Stomach (tissue), 9 donors: ENCODE data around the gene GLT8D2. TPM values are rescaled to one million over a fixed set of nuclear protein-coding genes. Genes with fewer than 3 reads are reported as not detected.
"Not testable (repeated sequence)": the region's sequence is repeated elsewhere in the genome, so short reads cannot be mapped to it uniquely, and the experiment has no call there.

ENCODE experiments used
- DNase-seq, 2 donors: peaks; one replicate each; pipeline versions ENCODE4 v3.0.0 to v3.0.0-alpha.2; 2013 to 2019
- H3K27ac ChIP-seq, 5 donors: fragments of 200-600 bp in 4 of 5; sonication (generic) in 4 of 5; one replicate each; pipeline ENCODE4 v1.5.1; 2013 to 2019; ENCODE audit warnings: mild to moderate bottlenecking in 1 of 5, moderate library complexity in 1 of 5
- H3K27me3 ChIP-seq, 3 donors: fragments of 200-600 bp; sonication (generic); one replicate each; pipeline ENCODE4 v1.5.1; 2017 to 2019; ENCODE audit warnings: mixed run types in 1 of 3
- H3K36me3 ChIP-seq, 4 donors: fragments of 200-600 bp; sonication (generic); 1 replicate in 3 of 4; 2 replicates in 1 of 4; pipeline ENCODE4 v1.5.1; 2016 to 2019
- H3K4me1 ChIP-seq, 4 donors: fragments of 200-600 bp; sonication (generic); one replicate each; pipeline ENCODE4 v1.5.1; 2016 to 2019
- H3K4me3 ChIP-seq, 4 donors: fragments of 200-600 bp; sonication (generic) in 3 of 4; one replicate each; pipeline ENCODE4 v1.5.1; 2016 to 2019; ENCODE audit warnings: mild to moderate bottlenecking in 1 of 4
- H3K9me3 ChIP-seq, 4 donors: fragments of 200-600 bp; sonication (generic); one replicate each; pipeline ENCODE4 v1.5.1; 2016 to 2019
- CTCF ChIP-seq, 7 experiments: fragments of 450-650 bp in 4 of 7; fragments of 200-600 bp in 3 of 7; sonication (generic) in 3 of 7; IDR thresholded peaks; one replicate each; pipeline ENCODE4 v1.5.1; 2016 to 2019; ENCODE audit warnings: antibody characterized with exemption in 7 of 7, control low read depth in 2 of 7, mild to moderate bottlenecking in 1 of 7
- EP300 ChIP-seq: sonication (generic); formaldehyde crosslinking; IDR thresholded peaks from one replicate; pipeline ENCODE4 v1.6.1; 2017; ENCODE audit warnings: antibody characterized with exemption
- POLR2A ChIP-seq, 4 donors: fragments of 450-650 bp; IDR thresholded peaks; one replicate each; pipeline ENCODE4 v1.6.1; 2016; ENCODE audit warnings: antibody characterized with exemption in 4 of 4, control low read depth in 2 of 4, mild to moderate bottlenecking in 1 of 4, moderate library complexity in 1 of 4
- POLR2AphosphoS5 ChIP-seq, 3 donors: sonication (generic); formaldehyde crosslinking; IDR thresholded peaks; one replicate each; pipeline ENCODE4 v1.6.1; 2016; ENCODE audit warnings: antibody characterized with exemption in 3 of 3
- WGBS, 5 donors: extraction: QIAGEN DNeasy Blood & Tissue Kit in 3 of 5; methylation state at CpG; one replicate each; pipeline versions ENCODE4 v1.1.5 to v1.1.7; 2013 to 2018; 5-methylcytosine and 5-hydroxymethylcytosine counted together
- intact Hi-C: fragments of 100-400 bp; cut with DNase I; formaldehyde crosslinking; loops from one replicate; pipeline ENCODE4 v1.15.1; 2023; ENCODE audit warnings: low total_unique reads
- polyA plus RNA-seq, 3 donors: library from polyadenylated mRNA; stranded (reverse); fragments of 200-250 nt; gene quantifications; one replicate each; pipeline ENCODE4 v1.2.3, GENCODE V29; 2013
- total RNA-seq, 5 donors: library from RNA; depleted of rRNA; stranded (reverse); fragments of >200 nt; gene quantifications; one replicate each; pipeline versions ENCODE4 v1.1.0 to v1.2.3, GENCODE V29; 2014 to 2016
- donor health status: healthy with polysubstance abuse.
- donor health status: Bipolar disorder and iron deficiency.
- donor health status: healthy.

Gene GLT8D2
- total and polyA plus RNA-seq, 8 donors: 3.0 to 27.5 (median 7.5) TPM

- Histone ChIP-seq H3K27me3 (no peaks in the 10 kb centered on the region), H3K4me1 (peaks cover 0 to 11% (median 5%) of the 10 kb centered on the region in 4 donors), H3K9me3 (no peaks in the 10 kb centered on the region), H3K27ac (no peak overlapping the region), H3K36me3 (no peaks in the 10 kb centered on the region), H3K4me3 (no peak overlapping the region)
- intact Hi-C loops: no loop called here
- 65 to 79% (median 77%) methylated on average over 1 of the region's 1 CpG for WGBS, 5 donors
- TF ChIP-seq POLR2A (IDR thresholded peaks at IDR 0.05): no peak
- TF ChIP-seq POLR2AphosphoS5 (IDR thresholded peaks at IDR 0.05): no peak
- no peak for TF ChIP-seq EP300
- TF ChIP-seq CTCF (IDR thresholded peaks at IDR 0.05): no peak
- no peak for DNase-seq
Measured at GRCh38 chr12:104042580-104042979, 7.4 kb downstream of the GLT8D2 start.

GRCh38 chr12:104039769-104040168 lies 10.2 kb downstream of the GLT8D2 start:
- intact Hi-C loops: not testable (repeated sequence)

GRCh38 chr12:104036143-104036542 lies 13.8 kb downstream of the GLT8D2 start:
- intact Hi-C loops: not testable (repeated sequence)

More at GRCh38 chr12:104039769-104040168, 10.2 kb downstream of the GLT8D2 start:
- H3K9me3 ChIP-seq, DNase-seq, H3K27me3 ChIP-seq, H3K4me1 ChIP-seq, H3K4me3 ChIP-seq, H3K36me3 ChIP-seq, H3K27ac ChIP-seq: not testable (repeated sequence)
- 86 to 100% (median 93%) methylated on average over 1 of the region's 1 CpG for WGBS, 5 donors

GRCh38 chr12:104030596-104030995 lies 19.4 kb downstream of the GLT8D2 start:
- H3K9me3 ChIP-seq, H3K36me3 ChIP-seq, H3K4me1 ChIP-seq, intact Hi-C loops, H3K27ac ChIP-seq, H3K27me3 ChIP-seq, H3K4me3 ChIP-seq, DNase-seq: not testable (repeated sequence)
- 84 to 93% (median 90%) methylated on average over 7 to 16 of the region's 27 CpGs for WGBS, 5 donors

More at GRCh38 chr12:104036143-104036542, 13.8 kb downstream of the GLT8D2 start:
- not testable (repeated sequence) for H3K4me1 ChIP-seq, H3K36me3 ChIP-seq, H3K4me3 ChIP-seq, H3K9me3 ChIP-seq, H3K27ac ChIP-seq, H3K27me3 ChIP-seq, DNase-seq
- WGBS, 5 donors: 82 to 94% (median 89%) methylated on average over 2 of the region's 2 CpGs

- no peak for TF ChIP-seq EP300
- no peak for TF ChIP-seq CTCF (IDR thresholded peaks at IDR 0.05)
- TF ChIP-seq POLR2A (IDR thresholded peaks at IDR 0.05): no peak
- TF ChIP-seq POLR2AphosphoS5 (IDR thresholded peaks at IDR 0.05): no peak
- no peaks in the 10 kb centered on the region for H3K27me3 ChIP-seq
- DNase-seq: no peak
- 60 to 64% (median 62%) methylated on average over 5 of the region's 5 CpGs for WGBS, 5 donors
- H3K36me3 ChIP-seq: no peaks in the 10 kb centered on the region
- H3K4me1 ChIP-seq: no peaks in the 10 kb centered on the region
- peaks cover 0 to 11% (median 6%) of the 10 kb centered on the region in 4 donors for H3K9me3 ChIP-seq
- intact Hi-C loops: no loop called here
- H3K4me3 ChIP-seq: no peak overlapping the region
- no peak overlapping the region for H3K27ac ChIP-seq
Measured at GRCh38 chr12:104026841-104027599, 23.0 kb downstream of the GLT8D2 start.

GRCh38 chr12:104025771-104026170 lies 24.2 kb downstream of the GLT8D2 start:
- intact Hi-C loops: no loop called here
- Histone ChIP-seq H3K27ac (no peak overlapping the region), H3K4me1 (no peaks in the 10 kb centered on the region), H3K4me3 (no peak overlapping the region), H3K27me3 (no peaks in the 10 kb centered on the region), H3K36me3 (peaks cover 0 to 3% (median 0%) of the 10 kb centered on the region in 4 donors), H3K9me3 (peaks cover 0 to 11% (median 6%) of the 10 kb centered on the region in 4 donors)
- 82 to 100% (median 93%) methylated on average over 2 of the region's 2 CpGs for WGBS, 5 donors
- no peak for TF ChIP-seq POLR2A (IDR thresholded peaks at IDR 0.05)
- DNase-seq: no peak
